T1000 (cell line): ENCODE measurements around the gene CTU2.

Experiments used
- DNase-seq: peaks from one replicate; lab custom pipeline; 2025; ENCODE audit warnings: mixed read lengths; lab: John Stamatoyannopoulos, UW

Gene CTU2

DNA sequence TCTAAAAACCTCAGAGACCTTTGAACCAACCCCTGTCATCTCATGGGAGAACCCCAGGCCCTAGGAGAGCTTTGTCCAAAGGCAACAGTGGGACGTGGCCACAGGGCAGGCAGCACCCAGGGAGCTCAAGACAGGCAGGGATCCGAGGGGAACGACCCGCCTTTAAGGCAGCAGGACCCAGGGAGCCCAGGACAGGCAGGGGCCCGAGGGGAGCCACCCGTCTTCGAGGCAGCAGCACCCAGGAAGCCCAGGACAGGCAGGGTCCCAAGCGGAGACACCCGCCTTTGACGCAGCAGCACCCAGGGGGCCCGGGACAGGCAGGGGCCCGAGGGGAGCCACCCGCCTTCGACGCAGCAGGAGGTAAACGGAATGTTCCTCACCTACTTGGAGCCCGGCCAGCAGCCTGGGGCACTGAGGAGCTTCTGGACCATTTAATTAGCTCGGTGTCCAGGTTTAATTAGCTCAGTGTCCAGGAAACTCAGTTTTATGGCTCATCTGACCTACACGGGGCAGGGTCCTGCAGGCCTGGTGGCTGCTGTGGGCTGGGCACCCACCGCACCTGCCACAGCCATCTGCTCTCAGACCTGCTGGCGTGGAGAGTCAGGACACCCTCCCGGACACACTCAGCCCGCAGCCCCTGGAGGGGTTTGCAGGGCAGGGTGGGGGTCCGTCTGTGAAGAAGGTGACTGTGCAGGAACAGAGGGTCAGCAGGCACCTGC, 54.3 kb downstream of the CTU2 start:
- DNase-seq = no peak

DNA sequence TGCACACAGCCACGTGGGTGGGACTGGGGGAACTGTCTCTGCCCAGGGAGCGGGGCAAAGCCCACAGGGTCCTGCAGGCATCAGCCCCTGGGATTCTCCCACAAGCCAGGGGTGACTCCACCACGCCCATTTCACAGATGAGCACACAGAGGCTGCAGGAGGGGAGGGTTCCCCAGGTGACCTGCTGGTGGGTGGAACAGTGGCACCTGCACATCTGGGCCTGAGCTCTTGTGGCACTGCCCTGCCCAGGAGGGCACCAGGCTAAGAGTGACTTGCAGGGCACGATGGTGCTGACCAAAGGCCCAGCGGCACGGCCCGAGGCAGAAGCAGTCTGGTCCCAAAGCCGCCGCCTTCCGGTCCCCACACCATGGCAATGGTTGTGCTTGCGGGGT, 54.8 kb downstream of the CTU2 start:
- no peak for DNase-seq

DNA sequence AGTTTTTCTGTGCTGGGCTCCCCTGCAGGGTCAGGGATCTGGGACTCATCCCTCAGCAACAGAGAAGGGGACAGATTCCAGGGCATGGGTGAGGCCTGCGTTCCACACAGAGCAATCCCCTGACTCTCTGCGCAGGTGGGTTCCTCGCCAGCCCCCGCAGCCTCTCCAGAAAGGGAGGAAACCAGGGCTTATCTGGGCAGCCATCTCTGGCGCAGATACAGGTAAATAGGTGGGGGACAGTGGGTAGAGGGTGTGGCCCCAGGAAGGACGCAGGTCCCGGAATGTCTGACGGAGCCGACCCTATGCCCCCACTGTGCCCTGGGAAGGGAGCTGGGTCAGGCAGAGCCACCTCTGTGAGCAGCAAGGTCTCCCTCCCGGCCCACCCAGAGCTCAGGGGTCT, 55.5 kb downstream of the CTU2 start:
- DNase-seq = no peak

DNA sequence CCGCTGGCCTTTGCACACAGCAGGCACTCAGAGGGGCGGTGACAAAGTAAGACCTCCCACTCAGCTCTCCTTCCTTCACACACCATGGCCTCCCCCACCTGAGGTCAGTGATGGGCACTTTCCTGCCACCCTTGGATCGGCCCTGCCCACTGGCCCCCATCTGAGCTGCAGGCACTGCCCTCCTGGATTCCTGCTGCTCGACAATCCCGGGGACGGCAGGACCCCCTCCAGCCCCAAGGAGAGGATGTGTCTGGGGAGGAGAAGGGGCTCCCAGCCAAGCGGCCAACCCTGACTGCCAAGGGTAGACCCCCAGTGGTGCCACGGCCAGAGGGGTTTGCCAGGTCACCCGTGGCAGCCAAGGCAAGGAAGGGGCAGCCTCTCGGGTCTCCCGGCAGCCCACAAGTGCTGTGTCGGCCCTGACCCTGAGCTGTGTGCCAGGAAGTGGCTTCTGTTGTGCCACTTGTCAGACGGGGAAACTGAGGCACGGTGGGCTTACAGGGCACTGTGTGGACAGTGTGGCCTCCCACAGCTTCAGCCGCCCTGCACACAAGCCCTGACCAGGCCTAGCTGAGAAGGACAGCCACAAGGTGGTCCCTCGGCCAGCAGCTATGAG, 56.1 kb downstream of the CTU2 start:
- DNase-seq = no peak

DNA sequence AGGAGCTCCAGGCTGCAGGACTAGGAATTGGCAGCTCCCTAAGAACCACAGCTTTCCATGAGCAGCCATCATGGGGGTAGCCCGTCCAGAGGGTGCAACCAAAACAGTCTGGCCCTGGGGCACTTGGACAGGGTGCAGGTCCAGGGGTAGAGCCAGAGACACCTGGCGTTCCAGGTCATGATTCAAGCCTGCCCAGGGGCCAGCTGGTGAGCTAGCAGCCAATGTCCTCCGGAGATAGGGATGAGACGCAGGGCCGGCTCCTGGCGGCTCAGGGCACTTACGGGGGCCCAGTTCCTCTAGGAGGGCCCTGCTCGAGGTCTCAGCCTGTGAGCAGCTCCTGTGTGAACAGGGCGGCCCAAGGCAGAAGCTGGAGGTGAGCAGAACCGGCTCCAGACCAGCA, 56.6 kb downstream of the CTU2 start:
- DNase-seq = no peak

DNA sequence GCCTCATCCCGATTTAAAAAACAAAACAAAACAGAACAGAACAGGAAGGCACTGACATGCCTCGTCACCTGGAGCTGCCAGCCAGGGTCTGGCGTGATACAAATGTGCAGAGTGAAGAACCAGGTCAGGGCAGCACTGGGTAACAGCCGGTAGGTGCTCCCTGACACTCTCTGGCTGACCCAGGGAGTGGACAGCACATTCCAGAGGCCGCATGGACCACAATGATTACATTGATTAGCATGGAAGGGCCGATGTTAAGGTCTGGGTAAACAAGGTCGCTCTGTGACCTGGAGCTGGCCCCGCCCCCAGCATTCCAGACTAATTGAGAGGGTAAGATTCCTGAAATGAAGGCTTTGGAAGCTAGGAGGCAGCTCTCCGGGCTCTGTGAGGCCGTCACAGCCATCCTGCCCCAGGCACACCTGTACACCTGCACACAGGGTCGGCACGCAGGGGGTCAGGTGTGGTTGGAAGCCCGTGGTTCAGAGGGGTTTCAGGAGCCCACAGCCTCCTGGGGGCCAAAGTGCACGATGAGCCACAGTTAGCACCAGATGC, 57.3 kb downstream of the CTU2 start:
- DNase-seq = no peak

DNA sequence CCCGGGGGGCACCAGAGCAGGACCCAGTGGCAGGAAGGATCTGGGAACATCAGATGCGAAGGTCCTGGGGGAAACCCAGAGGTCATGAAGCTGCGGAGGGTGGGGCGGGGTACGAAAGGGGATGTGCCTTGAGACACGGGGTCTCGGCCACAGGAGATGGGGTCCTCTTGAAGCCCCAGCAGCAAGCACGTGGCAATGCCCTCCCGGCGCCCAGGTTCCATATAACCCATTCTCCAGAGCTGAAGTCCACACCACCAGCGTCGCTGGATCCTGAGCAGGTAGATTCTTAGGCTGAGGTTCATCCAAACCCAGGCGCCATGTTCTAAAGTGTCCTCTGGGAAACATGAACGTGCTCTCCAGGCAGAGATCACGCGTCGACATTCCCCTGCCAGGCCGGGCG, 57.8 kb downstream of the CTU2 start:
- no peak for DNase-seq

DNA sequence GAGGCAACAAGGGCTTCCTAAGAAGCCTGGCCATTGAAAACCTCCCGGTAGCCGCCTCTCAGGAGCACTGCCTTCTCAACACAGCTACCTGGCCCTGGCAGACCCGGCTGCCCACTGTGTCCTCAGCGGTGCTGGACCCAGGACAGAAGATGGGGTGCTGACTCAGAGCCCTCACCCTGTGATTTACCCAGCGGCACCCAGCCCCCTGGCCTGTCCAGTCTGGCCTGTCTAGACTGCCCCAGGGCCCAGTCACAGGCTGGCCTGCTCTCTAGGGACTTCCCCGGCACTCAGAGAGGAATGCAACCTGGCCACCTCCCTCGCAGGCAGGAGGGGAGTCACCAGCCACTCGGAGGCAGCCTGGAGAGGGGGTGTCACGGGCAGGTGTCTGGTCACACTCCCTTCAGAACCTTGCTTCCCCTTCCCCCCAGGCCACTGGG, 58.6 kb downstream of the CTU2 start:
- DNase-seq = no peak
